KMS-11 (cell line): ENCODE results near the gene FKBP5.

Source experiments
- H2AFZ ChIP-seq: fragments of 200-600 bp; sonication (generic); 2 replicates; pipeline ENCODE4 v1.6.1; 2016; ENCODE audit warnings: antibody characterized with exemption, mixed run types, low read depth
- H3K27ac ChIP-seq: fragments of 200-600 bp; sonication (generic); 2 replicates; pipeline ENCODE4 v1.6.1; 2016; ENCODE audit warnings: mild to moderate bottlenecking, mixed run types
- H3K27me3 ChIP-seq: fragments of 200-600 bp; sonication (generic); 2 replicates; pipeline ENCODE4 v1.6.1; 2017; ENCODE audit warnings: mild to moderate bottlenecking, low read depth, mixed run types, moderate library complexity; ENCODE audit not compliant: insufficient read depth
- H3K36me3 ChIP-seq: fragments of 200-600 bp; sonication (generic); 2 replicates; pipeline ENCODE4 v1.6.1; 2017; ENCODE audit warnings: mild to moderate bottlenecking, mixed run types; ENCODE audit not compliant: insufficient read depth
- H3K4me1 ChIP-seq: fragments of 200-600 bp; sonication (generic); 2 replicates; pipeline ENCODE4 v1.6.1; 2016; ENCODE audit warnings: mild to moderate bottlenecking, low read depth, mixed run types; ENCODE audit not compliant: poor library complexity, severe bottlenecking
- H3K4me2 ChIP-seq: fragments of 200-600 bp; sonication (generic); 2 replicates; pipeline ENCODE4 v1.7.0; 2016; ENCODE audit warnings: mild to moderate bottlenecking, mixed run types
- H3K4me3 ChIP-seq: fragments of 200-600 bp; sonication (generic); IDR thresholded peaks from 2 replicates; pipeline ENCODE4 v1.6.1; 2017; ENCODE audit warnings: low read depth, low read length, mixed read lengths; ENCODE audit not compliant: insufficient read depth
- H3K79me2 ChIP-seq: fragments of 200-600 bp; sonication (generic); 2 replicates; pipeline ENCODE4 v1.6.1; 2016; ENCODE audit warnings: low read depth, mixed run types; ENCODE audit not compliant: insufficient read depth
- H3K9ac ChIP-seq: fragments of 200-600 bp; sonication (generic); 2 replicates; pipeline ENCODE4 v1.6.1; 2016; ENCODE audit warnings: mild to moderate bottlenecking, mixed run types
- H4K20me1 ChIP-seq: fragments of 200-600 bp; sonication (generic); 2 replicates; pipeline ENCODE4 v1.6.1; 2016; ENCODE audit warnings: mild to moderate bottlenecking, mixed run types; ENCODE audit not compliant: insufficient read depth
- TF ChIP-seq, protein P1 (sequence below): fragments of 200-600 bp; sonication (generic); conservative IDR thresholded peaks from 2 replicates; pipeline ENCODE4 v1.6.1; 2017; ENCODE audit warnings: low read depth, mild to moderate bottlenecking, antibody characterized with exemption, low read length, moderate library complexity, mixed read lengths

Gene FKBP5

DNA sequence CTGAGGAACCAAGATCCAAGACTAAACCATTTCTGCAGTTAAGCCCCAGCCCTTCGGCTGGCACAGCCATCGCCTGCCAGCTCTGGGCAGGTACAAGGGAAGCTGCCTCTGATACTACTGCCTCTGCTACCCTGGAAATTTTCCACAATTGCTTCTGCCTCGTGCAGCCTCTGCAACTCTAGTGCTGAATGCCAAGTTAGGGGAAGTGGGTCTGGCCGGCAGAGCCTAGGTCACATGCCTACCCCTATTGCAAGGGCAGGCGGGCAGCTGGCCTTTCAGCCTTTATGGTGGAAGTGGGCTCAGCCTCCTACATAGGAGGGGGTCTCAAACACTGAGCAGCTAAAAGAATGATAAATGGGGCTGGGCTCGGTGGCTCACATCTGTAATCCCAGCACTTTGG, 131.5 kb downstream of the FKBP5 start:
- H3K27ac ChIP-seq = no peak overlapping the region
- no peaks in the 10 kb centered on the region for H3K4me1 ChIP-seq
- no peaks in the 10 kb centered on the region for H4K20me1 ChIP-seq
- no peaks in the 10 kb centered on the region for H3K27me3 ChIP-seq
- no peak overlapping the region for H3K4me3 ChIP-seq
- H3K4me2 ChIP-seq = no peak overlapping the region
- TF ChIP-seq, protein P1, sequence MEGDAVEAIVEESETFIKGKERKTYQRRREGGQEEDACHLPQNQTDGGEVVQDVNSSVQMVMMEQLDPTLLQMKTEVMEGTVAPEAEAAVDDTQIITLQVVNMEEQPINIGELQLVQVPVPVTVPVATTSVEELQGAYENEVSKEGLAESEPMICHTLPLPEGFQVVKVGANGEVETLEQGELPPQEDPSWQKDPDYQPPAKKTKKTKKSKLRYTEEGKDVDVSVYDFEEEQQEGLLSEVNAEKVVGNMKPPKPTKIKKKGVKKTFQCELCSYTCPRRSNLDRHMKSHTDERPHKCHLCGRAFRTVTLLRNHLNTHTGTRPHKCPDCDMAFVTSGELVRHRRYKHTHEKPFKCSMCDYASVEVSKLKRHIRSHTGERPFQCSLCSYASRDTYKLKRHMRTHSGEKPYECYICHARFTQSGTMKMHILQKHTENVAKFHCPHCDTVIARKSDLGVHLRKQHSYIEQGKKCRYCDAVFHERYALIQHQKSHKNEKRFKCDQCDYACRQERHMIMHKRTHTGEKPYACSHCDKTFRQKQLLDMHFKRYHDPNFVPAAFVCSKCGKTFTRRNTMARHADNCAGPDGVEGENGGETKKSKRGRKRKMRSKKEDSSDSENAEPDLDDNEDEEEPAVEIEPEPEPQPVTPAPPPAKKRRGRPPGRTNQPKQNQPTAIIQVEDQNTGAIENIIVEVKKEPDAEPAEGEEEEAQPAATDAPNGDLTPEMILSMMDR = no peak
- H3K9ac ChIP-seq = no peak overlapping the region
- no peak overlapping the region for H2AFZ ChIP-seq
- no peaks in the 10 kb centered on the region for H3K79me2 ChIP-seq
- no peaks in the 10 kb centered on the region for H3K36me3 ChIP-seq

GRCh38 chr6:35554811-35555210, 133.9 kb downstream of the FKBP5 start:
- no peaks in the 10 kb centered on the region for H3K36me3 ChIP-seq
- no peaks in the 10 kb centered on the region for H4K20me1 ChIP-seq
- no peak overlapping the region for H3K4me3 ChIP-seq
- no peaks in the 10 kb centered on the region for H3K27me3 ChIP-seq
- H3K4me1 ChIP-seq = no peaks in the 10 kb centered on the region
- no peak overlapping the region for H3K9ac ChIP-seq
- H2AFZ ChIP-seq = no peak overlapping the region
- no peak overlapping the region for H3K27ac ChIP-seq
- H3K79me2 ChIP-seq = no peaks in the 10 kb centered on the region
- TF ChIP-seq, protein P1 = no peak
- H3K4me2 ChIP-seq = no peak overlapping the region

GRCh38 chr6:35553315-35553714, 135.4 kb downstream of the FKBP5 start:
- Histone ChIP-seq H3K9ac (no peak overlapping the region), H4K20me1 (no peaks in the 10 kb centered on the region), H3K27ac (no peak overlapping the region), H2AFZ (no peak overlapping the region), H3K4me1 (no peaks in the 10 kb centered on the region), H3K36me3 (no peaks in the 10 kb centered on the region), H3K27me3 (no peaks in the 10 kb centered on the region), H3K4me2 (no peak overlapping the region), H3K4me3 (no peak overlapping the region), H3K79me2 (no peaks in the 10 kb centered on the region)
- TF ChIP-seq, protein P1 = no peak

- H4K20me1 ChIP-seq = no peaks in the 10 kb centered on the region
These were observed 136.3 kb downstream of the FKBP5 start for GRCh38 chr6:35552285-35552917.

More at GRCh38 chr6:35552285-35552917, 136.3 kb downstream of the FKBP5 start:
- no peak overlapping the region for H3K4me2 ChIP-seq
- H3K79me2 ChIP-seq = no peaks in the 10 kb centered on the region
- no peak overlapping the region for H3K27ac ChIP-seq
- H3K27me3 ChIP-seq = no peaks in the 10 kb centered on the region
- H3K9ac ChIP-seq = no peak overlapping the region
- no peaks in the 10 kb centered on the region for H3K36me3 ChIP-seq
- TF ChIP-seq, protein P1 = peak; percentile 95
- no peak overlapping the region for H3K4me3 ChIP-seq
- no peaks in the 10 kb centered on the region for H3K4me1 ChIP-seq
- H2AFZ ChIP-seq = no peak overlapping the region
